ENCODE results near the gene CYTH3. TPM values are rescaled to one million over a fixed set of nuclear protein-coding genes. Genes with fewer than 3 reads are reported as not detected.

Gene CYTH3
- total RNA-seq, 1 experiment from 2014 or later: 73.4 TPM

DNA sequence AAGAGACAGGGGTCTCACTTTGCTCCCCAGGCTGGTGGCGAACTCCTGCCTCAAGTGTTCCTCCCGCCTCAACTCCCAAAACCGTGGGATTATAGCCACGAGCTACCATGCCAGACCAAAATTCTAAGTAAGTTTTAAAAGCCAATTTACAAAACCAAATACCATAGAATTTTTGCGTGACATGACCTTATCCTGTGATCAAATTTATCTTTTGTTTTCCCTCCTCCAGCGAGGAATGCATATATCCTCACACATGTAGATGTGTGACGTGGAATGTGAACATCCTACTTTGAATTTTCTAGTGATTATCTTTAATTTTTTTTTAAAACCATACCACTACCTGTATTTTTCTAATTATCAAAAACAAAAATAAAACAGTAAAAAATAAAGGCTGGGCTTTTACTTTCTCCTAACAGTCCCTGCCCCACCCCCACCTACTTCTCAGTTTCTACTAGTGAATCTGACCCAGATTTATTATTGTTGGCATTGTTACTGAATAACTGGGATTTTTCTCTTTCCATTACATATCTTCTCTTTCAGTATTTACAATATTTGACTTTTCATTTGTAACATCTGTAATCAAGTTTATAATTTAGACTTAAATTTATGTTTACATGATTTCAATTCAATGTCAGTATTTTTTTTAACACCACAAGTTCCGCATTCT lies 26.0 kb downstream of the CYTH3 start:
- Mint-ChIP-seq H3K27ac (ENCODE audit: unreplicated experiment) (no peak overlapping the region), H3K36me3 (ENCODE audit: insufficient read depth, unreplicated experiment) (no peaks in the 10 kb centered on the region), H3K27me3 (ENCODE audit: unreplicated experiment) (no peaks in the 10 kb centered on the region), H3K4me1 (ENCODE audit: low read depth, unreplicated experiment) (peaks cover 30% of the 10 kb centered on the region), H3K9me3 (ENCODE audit: low read depth, unreplicated experiment) (no peaks in the 10 kb centered on the region), H3K4me3 (ENCODE audit: low read depth, unreplicated experiment) (no peak overlapping the region)
- DNase-seq: no peak
- intact Hi-C loops (cut with micrococcal nuclease; ENCODE audit: unreplicated experiment): no loop called here
- TF ChIP-seq, protein P1, sequence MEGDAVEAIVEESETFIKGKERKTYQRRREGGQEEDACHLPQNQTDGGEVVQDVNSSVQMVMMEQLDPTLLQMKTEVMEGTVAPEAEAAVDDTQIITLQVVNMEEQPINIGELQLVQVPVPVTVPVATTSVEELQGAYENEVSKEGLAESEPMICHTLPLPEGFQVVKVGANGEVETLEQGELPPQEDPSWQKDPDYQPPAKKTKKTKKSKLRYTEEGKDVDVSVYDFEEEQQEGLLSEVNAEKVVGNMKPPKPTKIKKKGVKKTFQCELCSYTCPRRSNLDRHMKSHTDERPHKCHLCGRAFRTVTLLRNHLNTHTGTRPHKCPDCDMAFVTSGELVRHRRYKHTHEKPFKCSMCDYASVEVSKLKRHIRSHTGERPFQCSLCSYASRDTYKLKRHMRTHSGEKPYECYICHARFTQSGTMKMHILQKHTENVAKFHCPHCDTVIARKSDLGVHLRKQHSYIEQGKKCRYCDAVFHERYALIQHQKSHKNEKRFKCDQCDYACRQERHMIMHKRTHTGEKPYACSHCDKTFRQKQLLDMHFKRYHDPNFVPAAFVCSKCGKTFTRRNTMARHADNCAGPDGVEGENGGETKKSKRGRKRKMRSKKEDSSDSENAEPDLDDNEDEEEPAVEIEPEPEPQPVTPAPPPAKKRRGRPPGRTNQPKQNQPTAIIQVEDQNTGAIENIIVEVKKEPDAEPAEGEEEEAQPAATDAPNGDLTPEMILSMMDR (IDR thresholded peaks at IDR 0.05; ENCODE audit: unreplicated experiment): no peak
- no TSS peak for BruUV-seq (replicated peaks)
- CTCF ChIA-PET: interaction anchor here (0.7 to 1.3 kb wide), 2 partner anchors 11 to 137 kb away, joined by 3 to 4 read pairs; no protein-coding TSS in a partner anchor

DNA sequence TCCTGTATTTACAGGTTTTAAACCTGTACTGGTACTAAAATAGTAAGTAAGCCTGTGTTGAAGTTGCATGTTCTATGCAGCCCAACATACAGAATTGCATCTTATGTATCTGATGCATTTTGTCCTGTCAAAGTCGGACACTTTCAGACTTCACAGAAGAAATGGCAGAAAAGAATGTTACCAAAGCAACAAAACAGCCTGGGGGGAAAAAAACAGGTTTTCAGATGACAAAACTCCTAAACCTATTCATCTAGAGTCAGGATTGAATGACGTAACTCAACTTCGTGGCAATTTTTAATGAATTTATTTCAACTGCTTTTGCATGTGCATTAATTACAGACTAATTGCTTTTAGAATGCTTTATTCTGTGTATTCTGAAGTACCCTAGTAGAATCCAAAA lies 28.4 kb downstream of the CYTH3 start:
- CTCF ChIA-PET: no interaction called here
- Mint-ChIP-seq H3K4me1 (ENCODE audit: low read depth, unreplicated experiment) (peaks cover 38% of the 10 kb centered on the region), H3K27ac (ENCODE audit: unreplicated experiment) (no peak overlapping the region), H3K9me3 (ENCODE audit: low read depth, unreplicated experiment) (no peaks in the 10 kb centered on the region), H3K27me3 (ENCODE audit: unreplicated experiment) (no peaks in the 10 kb centered on the region), H3K4me3 (ENCODE audit: low read depth, unreplicated experiment) (no peak overlapping the region), H3K36me3 (ENCODE audit: insufficient read depth, unreplicated experiment) (peaks cover 6% of the 10 kb centered on the region)
- DNase-seq: no peak
- intact Hi-C loops (cut with micrococcal nuclease; ENCODE audit: unreplicated experiment): no loop called here
- no TSS peak for BruUV-seq (replicated peaks)
- TF ChIP-seq, protein P1 (IDR thresholded peaks at IDR 0.05; ENCODE audit: unreplicated experiment): no peak

DNA sequence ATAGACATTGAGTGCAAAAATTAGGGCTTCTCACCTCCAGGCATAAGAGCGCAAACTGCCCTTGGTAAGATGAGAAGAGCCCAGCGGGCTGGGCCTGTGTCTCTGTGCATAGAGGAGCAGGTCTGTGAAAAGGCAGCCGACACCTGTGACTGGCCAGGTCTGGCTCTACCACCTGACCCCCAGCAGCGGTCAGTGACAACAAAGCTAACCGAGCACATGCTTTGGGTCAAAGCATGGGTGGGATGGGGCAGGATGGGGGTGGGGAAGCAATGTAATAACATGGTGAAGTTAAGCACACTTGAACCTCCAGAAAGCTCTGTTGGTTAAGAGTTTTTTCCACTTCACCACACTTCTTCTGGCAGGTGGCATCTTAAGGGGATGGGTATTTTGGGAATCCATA lies 29.3 kb downstream of the CYTH3 start:
- Mint-ChIP-seq H3K4me1 (ENCODE audit: low read depth, unreplicated experiment) (peaks cover 29% of the 10 kb centered on the region), H3K27me3 (ENCODE audit: unreplicated experiment) (no peaks in the 10 kb centered on the region), H3K4me3 (ENCODE audit: low read depth, unreplicated experiment) (no peak overlapping the region), H3K36me3 (ENCODE audit: insufficient read depth, unreplicated experiment) (peaks cover 6% of the 10 kb centered on the region), H3K27ac (ENCODE audit: unreplicated experiment) (no peak overlapping the region), H3K9me3 (ENCODE audit: low read depth, unreplicated experiment) (no peaks in the 10 kb centered on the region)
- TF ChIP-seq, protein P1 (IDR thresholded peaks at IDR 0.05; ENCODE audit: unreplicated experiment): no peak
- CTCF ChIA-PET: no interaction called here
- BruUV-seq (replicated peaks): no TSS peak
- DNase-seq: no peak
- intact Hi-C loops (cut with micrococcal nuclease; ENCODE audit: unreplicated experiment): no loop called here

GRCh38 chr7:6242561-6242960 lies 29.9 kb downstream of the CYTH3 start:
- no peaks in the 10 kb centered on the region for H3K9me3 Mint-ChIP-seq (ENCODE audit: low read depth, unreplicated experiment)
- H3K27ac Mint-ChIP-seq (ENCODE audit: unreplicated experiment): no peak overlapping the region
- peaks cover 6% of the 10 kb centered on the region for H3K36me3 Mint-ChIP-seq (ENCODE audit: insufficient read depth, unreplicated experiment)
- H3K27me3 Mint-ChIP-seq (ENCODE audit: unreplicated experiment): no peaks in the 10 kb centered on the region
- TF ChIP-seq, protein P1 (IDR thresholded peaks at IDR 0.05; ENCODE audit: unreplicated experiment): no peak
- H3K4me3 Mint-ChIP-seq (ENCODE audit: low read depth, unreplicated experiment): no peak overlapping the region
- no peak for DNase-seq
- no TSS peak for BruUV-seq (replicated peaks)
- peaks cover 27% of the 10 kb centered on the region for H3K4me1 Mint-ChIP-seq (ENCODE audit: low read depth, unreplicated experiment)
- CTCF ChIA-PET: no interaction called here
- intact Hi-C loops (cut with micrococcal nuclease; ENCODE audit: unreplicated experiment): no loop called here
